ENCODE data around the gene CLBA1.

- no peak for TF ChIP-seq POLR2A (IDR thresholded peaks at IDR 0.05)
- TF ChIP-seq CTCF (IDR thresholded peaks at IDR 0.05 in 4 of 5, conservative IDR thresholded peaks at IDR 0.05 in 1 of 5): no peak
These were observed 27.7 kb downstream of the CLBA1 start for GRCh38 chr14:105013150-105013785.

Measured in gastrocnemius medialis (tissue), 4 donors.